ENCODE measurements around the gene CPNE6.

- TF ChIP-seq ZFX (IDR thresholded peaks at IDR 0.05) (no peak), POLR2A (IDR thresholded peaks at IDR 0.05; ENCODE audit: borderline replicate concordance, extremely low read depth, insufficient read depth, insufficient read length) (no peak), YY1 (IDR thresholded peaks at IDR 0.05; ENCODE audit: extremely low read depth, insufficient replicate concordance, low read depth, low read length) (no peak), CTCF (IDR thresholded peaks at IDR 0.05 in 2 of 3, conservative IDR thresholded peaks at IDR 0.05 in 1 of 3; ENCODE audit: borderline replicate concordance in 1 of 3, insufficient read depth in 1 of 3, low read depth in 2 of 3, low read length in 2 of 3) (no peak), EGR1 (IDR thresholded peaks at IDR 0.05; ENCODE audit: low read depth) (no peak), REST (IDR thresholded peaks at IDR 0.05; ENCODE audit: low read depth) (no peak), JUND (IDR thresholded peaks at IDR 0.05) (no peak), POLR2AphosphoS5 (IDR thresholded peaks at IDR 0.05; ENCODE audit: low read depth, low read length) (no peak), TCF7L2 (IDR thresholded peaks at IDR 0.05; ENCODE audit: borderline replicate concordance, extremely low read depth, insufficient read depth, insufficient read length) (no peak), EZH2phosphoT487 (IDR thresholded peaks at IDR 0.05; ENCODE audit: borderline replicate concordance) (no peak), ZNF274 (IDR thresholded peaks at IDR 0.05; ENCODE audit: low read depth, low read length) (no peak), EZH2 (IDR thresholded peaks at IDR 0.05) (no peak), MAX (IDR thresholded peaks at IDR 0.05) (no peak), SP1 (IDR thresholded peaks at IDR 0.05; ENCODE audit: low read depth) (no peak)
Observed at GRCh38 chr14:24080142-24080530, 8.8 kb downstream of the CPNE6 start.

Measured in HCT116 (cell line).